ENCODE data around the gene MAPK8. TPM values are rescaled to one million over a fixed set of nuclear protein-coding genes. Genes with fewer than 3 reads are reported as not detected.

Gene MAPK8
- total RNA-seq, 4 donors from 2014 or later = 29.7 to 126 (median 67.8) TPM

GRCh38 chr10:48285710-48286109 lies 20.8 kb upstream of the MAPK8 start:
- no peak for DNase-seq
- 55 to 70% methylated on average over 2 to 5 of the region's 5 CpGs for WGBS, 2 donors (ENCODE audit: low coverage in 1 of 2)
- H3K9me3 ChIP-seq = no peaks in the 10 kb centered on the region
- no peak overlapping the region for H3K27ac ChIP-seq
- in situ Hi-C loops (cut with MboI; ENCODE audit: low pct_ligation_motif_present in 1 of 4, low pct_unique_long_range_greater_than_20kb in 1 of 4, low sequenced_read_pairs in 3 of 4) (no loop called here), intact Hi-C loops (cut with DNase I; ENCODE audit: low total_unique reads) (no loop called here)
- no peak overlapping the region for H3K4me3 ChIP-seq
- H3K27me3 ChIP-seq = no peaks in the 10 kb centered on the region
- no peaks in the 10 kb centered on the region for H3K36me3 ChIP-seq
- peaks cover 0 to 7% (median 2%) of the 10 kb centered on the region in 4 donors for H3K4me1 ChIP-seq
- TF ChIP-seq POLR2A (IDR thresholded peaks at IDR 0.05) (no peak), POLR2AphosphoS5 (IDR thresholded peaks at IDR 0.05) (no peak), EP300 (IDR thresholded peaks at IDR 0.05; ENCODE audit: low read depth) (no peak), CTCF (IDR thresholded peaks at IDR 0.05) (no peak)

- H3K9me3 ChIP-seq = no peaks in the 10 kb centered on the region
- in situ Hi-C loops (cut with MboI; ENCODE audit: low pct_ligation_motif_present in 1 of 4, low pct_unique_long_range_greater_than_20kb in 1 of 4, low sequenced_read_pairs in 3 of 4) = no loop called here
- H3K4me3 ChIP-seq = no peak overlapping the region
- peaks cover 0 to 7% (median 2%) of the 10 kb centered on the region in 4 donors for H3K4me1 ChIP-seq
- WGBS, 2 donors (ENCODE audit: low coverage in 1 of 2) = 80 to 100% methylated on average over 1 of the region's 1 CpG
- H3K27ac ChIP-seq = no peak overlapping the region
- intact Hi-C loops (cut with DNase I; ENCODE audit: low total_unique reads) = no loop called here
- DNase-seq = no peak
- H3K36me3 ChIP-seq = no peaks in the 10 kb centered on the region
- H3K27me3 ChIP-seq = no peaks in the 10 kb centered on the region
- no peak for TF ChIP-seq POLR2A (IDR thresholded peaks at IDR 0.05)
- TF ChIP-seq EP300 (IDR thresholded peaks at IDR 0.05; ENCODE audit: low read depth) = no peak
- no peak for TF ChIP-seq POLR2AphosphoS5 (IDR thresholded peaks at IDR 0.05)
- no peak for TF ChIP-seq CTCF (IDR thresholded peaks at IDR 0.05)
Measured at GRCh38 chr10:48286356-48286755, 20.1 kb upstream of the MAPK8 start.

GRCh38 chr10:48287417-48288391 lies 18.8 kb upstream of the MAPK8 start:
- Histone ChIP-seq H3K36me3 (no peaks in the 10 kb centered on the region), H3K4me3 (no peak overlapping the region), H3K4me1 (peaks cover 0 to 7% (median 2%) of the 10 kb centered on the region in 4 donors), H3K27ac (no peak overlapping the region), H3K9me3 (no peaks in the 10 kb centered on the region), H3K27me3 (no peaks in the 10 kb centered on the region)
- WGBS, 2 donors (ENCODE audit: low coverage in 1 of 2) = 58 to 89% methylated on average over 3 to 13 of the region's 13 CpGs
- DNase-seq = no peak
- in situ Hi-C loops (cut with MboI; ENCODE audit: low pct_ligation_motif_present in 1 of 4, low pct_unique_long_range_greater_than_20kb in 1 of 4, low sequenced_read_pairs in 3 of 4) = no loop called here
- TF ChIP-seq POLR2AphosphoS5 (IDR thresholded peaks at IDR 0.05) = no peak
- intact Hi-C loops (cut with DNase I; ENCODE audit: low total_unique reads) = no loop called here

- TF ChIP-seq POLR2A (IDR thresholded peaks at IDR 0.05) = no peak
- TF ChIP-seq CTCF (IDR thresholded peaks at IDR 0.05) = no peak
- no peak for TF ChIP-seq EP300 (IDR thresholded peaks at IDR 0.05; ENCODE audit: low read depth)
- no peak for TF ChIP-seq POLR2AphosphoS5 (IDR thresholded peaks at IDR 0.05)
- no peak overlapping the region for H3K27ac ChIP-seq
- in situ Hi-C loops (cut with MboI; ENCODE audit: low pct_ligation_motif_present in 1 of 4, low pct_unique_long_range_greater_than_20kb in 1 of 4, low sequenced_read_pairs in 3 of 4) (no loop called here), intact Hi-C loops (cut with DNase I; ENCODE audit: low total_unique reads) (no loop called here)
- H3K9me3 ChIP-seq = no peaks in the 10 kb centered on the region
- no peak for DNase-seq
- no peaks in the 10 kb centered on the region for H3K27me3 ChIP-seq
- 87 to 91% methylated on average over 4 to 7 of the region's 7 CpGs for WGBS, 2 donors (ENCODE audit: low coverage in 1 of 2)
- H3K4me1 ChIP-seq = peaks cover 0 to 7% (median 2%) of the 10 kb centered on the region in 4 donors
- H3K4me3 ChIP-seq = no peak overlapping the region
- H3K36me3 ChIP-seq = no peaks in the 10 kb centered on the region
Measured at GRCh38 chr10:48288661-48289060, 17.8 kb upstream of the MAPK8 start.

Data from transverse colon (tissue), 4 donors.